GM12801 (cell line): ENCODE results near the gene STC2.

Experiments used
- CTCF ChIP-seq: IDR thresholded peaks from one replicate; pipeline ENCODE4 v1.5.1; 2011; ENCODE audit warnings: control low read depth; ENCODE audit not compliant: insufficient read length; ENCODE audit errors: extremely low read depth

The STC2 gene

GRCh38 chr5:173287086-173287485 lies 41.1 kb downstream of the STC2 start:
- TF ChIP-seq CTCF = no peak

GRCh38 chr5:173283318-173284288 lies 44.6 kb downstream of the STC2 start:
- TF ChIP-seq CTCF = no peak

- TF ChIP-seq CTCF = no peak
Measured at GRCh38 chr5:173282916-173283315, 45.3 kb downstream of the STC2 start.

- TF ChIP-seq CTCF = no peak
Measured at GRCh38 chr5:173281910-173282309, 46.3 kb downstream of the STC2 start.

- no peak for TF ChIP-seq CTCF
Measured at GRCh38 chr5:173279166-173279565, 49.0 kb downstream of the STC2 start.

GRCh38 chr5:173278641-173279040 lies 49.6 kb downstream of the STC2 start:
- TF ChIP-seq CTCF = no peak

- no peak for TF ChIP-seq CTCF
Measured at GRCh38 chr5:173278172-173278571, 50.0 kb downstream of the STC2 start.
